ENCODE data around the gene ARMCX4. TPM values are rescaled to one million over a fixed set of nuclear protein-coding genes. Genes with fewer than 3 reads are reported as not detected.
"Not testable (repeated sequence)": the region's sequence is repeated elsewhere in the genome, so short reads cannot be mapped to it uniquely, and the experiment has no call there.

ARMCX4 gene
- polyA plus RNA-seq (ENCODE audit: insufficient read length in 3 of 3), result 10 to 100 TPM; 21.8 to 30.7 (median 23.5) TPM
- long read RNA-seq, donor 1, partial matches to known transcripts, result 0 of 1 reads
- long read RNA-seq, donor 1, other reads (novel, unspliced or antisense), result 0 of 1 reads
- long read RNA-seq, donor 2, partial matches to known transcripts, result 0 of 1 reads
- long read RNA-seq, donor 2, other reads (novel, unspliced or antisense), result 0 of 1 reads
- long read RNA-seq, donor 3, partial matches to known transcripts, result 0 of 4 reads
- long read RNA-seq, donor 3, other reads (novel, unspliced or antisense), result 0 of 4 reads
- long read RNA-seq, donor 4, partial matches to known transcripts, result 5 of 6 reads
- long read RNA-seq, donor 4, other reads (novel, unspliced or antisense), result 0 of 6 reads
- long read RNA-seq, donor 5, partial matches to known transcripts, result 8 of 12 reads
- long read RNA-seq, donor 5, other reads (novel, unspliced or antisense), result 0 of 12 reads
- long read RNA-seq, donor 6, transcript ARMCX4-209 (2 exons, 346 nt), result major isoform, 5 of 5 reads
- long read RNA-seq, donor 6, partial matches to known transcripts, result 0 of 5 reads
- long read RNA-seq, donor 6, other reads (novel, unspliced or antisense), result 0 of 5 reads
- long read RNA-seq, donor 7, transcript ARMCX4-209 (2 exons, 346 nt), result major isoform, 5 of 5 reads
- long read RNA-seq, donor 7, partial matches to known transcripts, result 0 of 5 reads
- long read RNA-seq, donor 7, other reads (novel, unspliced or antisense), result 0 of 5 reads
- long read RNA-seq, donor 8, transcript ARMCX4-209 (2 exons, 346 nt), result major isoform, 14 of 95 reads
- long read RNA-seq, donor 8, partial matches to known transcripts, result 56 of 95 reads
- long read RNA-seq, donor 8, other reads (novel, unspliced or antisense), result 25 of 95 reads
- long read RNA-seq, donor 9, partial matches to known transcripts, result 0 of 3 reads
- long read RNA-seq, donor 9, other reads (novel, unspliced or antisense), result 0 of 3 reads
- long read RNA-seq, donor 10, partial matches to known transcripts, result 12 of 15 reads
- long read RNA-seq, donor 10, other reads (novel, unspliced or antisense), result 0 of 15 reads
- long read RNA-seq, donor 11, partial matches to known transcripts, result 0 of 2 reads
- long read RNA-seq, donor 11, other reads (novel, unspliced or antisense), result 0 of 2 reads
- long read RNA-seq, donor 12, partial matches to known transcripts, result 0 of 3 reads
- long read RNA-seq, donor 12, other reads (novel, unspliced or antisense), result 0 of 3 reads
- long read RNA-seq, donor 13, partial matches to known transcripts, result 0 of 4 reads
- long read RNA-seq, donor 13, other reads (novel, unspliced or antisense), result 0 of 4 reads
- long read RNA-seq, donor 14, partial matches to known transcripts, result 0 of 3 reads
- long read RNA-seq, donor 14, other reads (novel, unspliced or antisense), result 0 of 3 reads
- long read RNA-seq, donor 15, result 0 reads
- long read RNA-seq, donor 16, transcript ARMCX4-209 (2 exons, 346 nt), result major isoform, 6 of 17 reads
- long read RNA-seq, donor 16, partial matches to known transcripts, result 11 of 17 reads
- long read RNA-seq, donor 16, other reads (novel, unspliced or antisense), result 0 of 17 reads

- peak in 10 of 11 donors; percentile 9 to 54 (median 37) for DNase-seq (ENCODE audit: extremely low read depth in 1 of 11, low read depth in 9 of 11, low spot score in 4 of 11)
Measured at GRCh38 chrX:101485212-101485949, at the start of gene ARMCX4. Gene ARMCX4, plus strand, starts transcription at chrX:101485456. Its CDS starts 3,134 bp downstream, at chrX:101488590.

- DNase-seq (ENCODE audit: extremely low read depth in 1 of 11, low read depth in 9 of 11, low spot score in 4 of 11), result no peak
Measured at GRCh38 chrX:101442085-101442484, 43.2 kb upstream of the ARMCX4 start.

- no peak for DNase-seq (ENCODE audit: extremely low read depth in 1 of 11, low read depth in 9 of 11, low spot score in 4 of 11)
Measured at GRCh38 chrX:101449279-101449678, 36.0 kb upstream of the ARMCX4 start.

GRCh38 chrX:101450085-101450484 is 35.2 kb upstream of the ARMCX4 start:
- no peak for DNase-seq (ENCODE audit: extremely low read depth in 1 of 11, low read depth in 9 of 11, low spot score in 4 of 11)

GRCh38 chrX:101450961-101451360 is 34.3 kb upstream of the ARMCX4 start:
- no peak for DNase-seq (ENCODE audit: extremely low read depth in 1 of 11, low read depth in 9 of 11, low spot score in 4 of 11)

GRCh38 chrX:101452056-101452455 is 33.2 kb upstream of the ARMCX4 start:
- no peak for DNase-seq (ENCODE audit: extremely low read depth in 1 of 11, low read depth in 9 of 11, low spot score in 4 of 11)

GRCh38 chrX:101460669-101461068 is 24.6 kb upstream of the ARMCX4 start:
- DNase-seq (ENCODE audit: extremely low read depth in 1 of 11, low read depth in 9 of 11, low spot score in 4 of 11), result no peak

- no peak for DNase-seq (ENCODE audit: extremely low read depth in 1 of 11, low read depth in 9 of 11, low spot score in 4 of 11)
Measured at GRCh38 chrX:101462892-101463291, 22.4 kb upstream of the ARMCX4 start.

GRCh38 chrX:101478366-101478765 is 6.9 kb upstream of the ARMCX4 start:
- no peak for DNase-seq (ENCODE audit: extremely low read depth in 1 of 11, low read depth in 9 of 11, low spot score in 4 of 11)

- DNase-seq (ENCODE audit: extremely low read depth in 1 of 11, low read depth in 9 of 11, low spot score in 4 of 11), result no peak
Measured at GRCh38 chrX:101482296-101482695, 3.0 kb upstream of the ARMCX4 start.

GRCh38 chrX:101483705-101484104 is 1.6 kb upstream of the ARMCX4 start:
- peak in 1 of 11 donors; percentile 2 for DNase-seq (ENCODE audit: extremely low read depth in 1 of 11, low read depth in 9 of 11, low spot score in 4 of 11)

- DNase-seq (ENCODE audit: extremely low read depth in 1 of 11, low read depth in 9 of 11, low spot score in 4 of 11), result no peak
Measured at GRCh38 chrX:101484135-101484534, 1.1 kb upstream of the ARMCX4 start.

GRCh38 chrX:101488796-101489195 is 3.5 kb downstream of the ARMCX4 start:
- no peak for DNase-seq (ENCODE audit: extremely low read depth in 1 of 11, low read depth in 9 of 11, low spot score in 4 of 11)

GRCh38 chrX:101491943-101492342 is 6.7 kb downstream of the ARMCX4 start:
- no peak for DNase-seq (ENCODE audit: extremely low read depth in 1 of 11, low read depth in 9 of 11, low spot score in 4 of 11)

- no peak for DNase-seq (ENCODE audit: extremely low read depth in 1 of 11, low read depth in 9 of 11, low spot score in 4 of 11)
Measured at GRCh38 chrX:101493225-101493624, 8.0 kb downstream of the ARMCX4 start.

- DNase-seq (ENCODE audit: extremely low read depth in 1 of 11, low read depth in 9 of 11, low spot score in 4 of 11), result not testable (repeated sequence)
Measured at GRCh38 chrX:101502929-101503328, 17.7 kb downstream of the ARMCX4 start.

GRCh38 chrX:101507372-101507771 is 22.1 kb downstream of the ARMCX4 start:
- DNase-seq (ENCODE audit: extremely low read depth in 1 of 11, low read depth in 9 of 11, low spot score in 4 of 11), result no peak

- no peak for DNase-seq (ENCODE audit: extremely low read depth in 1 of 11, low read depth in 9 of 11, low spot score in 4 of 11)
Measured at GRCh38 chrX:101507986-101508385, 22.7 kb downstream of the ARMCX4 start.
